ENCODE data around the gene CFDP1.
"Not testable (repeated sequence)": the region's sequence is repeated elsewhere in the genome, so short reads cannot be mapped to it uniquely, and the experiment has no call there.

CFDP1 gene

DNA sequence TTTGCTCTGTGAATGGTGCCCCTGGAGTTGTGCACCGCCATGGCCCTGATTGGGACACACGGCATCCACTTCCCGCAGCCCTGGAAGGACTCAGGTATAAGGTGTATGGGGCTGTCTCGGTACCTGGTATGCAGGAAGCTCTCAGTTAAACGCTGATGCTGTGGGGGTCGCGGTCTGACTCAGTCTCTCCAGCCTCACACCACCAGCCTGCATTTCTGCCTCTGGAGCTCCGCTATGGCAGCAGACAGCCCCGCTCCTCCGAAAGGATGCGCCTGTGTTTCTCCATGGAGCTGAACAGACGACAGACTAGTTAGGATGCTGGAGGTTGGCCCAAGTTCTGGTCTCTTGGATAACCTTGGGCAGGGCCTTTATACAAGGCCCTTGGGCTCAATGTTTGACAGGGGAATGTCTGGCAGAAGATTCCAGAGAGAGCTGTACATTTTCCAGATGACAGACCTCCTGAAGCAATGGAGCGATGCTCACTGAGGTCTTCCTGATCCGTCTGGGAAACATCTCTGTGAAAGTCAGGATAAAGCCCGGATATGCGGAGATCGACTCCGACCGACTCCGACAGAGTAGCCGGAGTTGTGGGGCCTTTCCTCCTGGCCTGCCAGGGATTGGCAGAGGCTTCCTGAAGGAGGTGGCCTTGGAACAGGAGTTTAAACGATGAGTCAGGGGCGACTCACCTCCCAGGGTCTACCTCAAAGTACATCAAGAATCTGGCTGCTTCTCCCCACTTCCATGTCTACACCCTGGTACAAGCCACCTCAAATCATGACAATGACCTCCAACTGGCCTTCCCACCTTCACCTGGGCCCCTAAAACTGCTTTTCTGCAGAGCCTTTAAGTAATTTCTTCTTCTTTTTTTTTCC lies 160.0 kb downstream of the CFDP1 start:
- Histone ChIP-seq H3K4me1 (peaks cover 0 to 9% (median 2%) of the 10 kb centered on the region in 4 donors), H3K36me3 (no peaks in the 10 kb centered on the region), H3K27ac (no peak overlapping the region), H3K9me3 (no peaks in the 10 kb centered on the region), H3K27me3 (no peaks in the 10 kb centered on the region), H3K4me3 (no peak overlapping the region)
- no peak for DNase-seq
- intact Hi-C loops (cut with DNase I; ENCODE audit: low total_unique reads): no loop called here
- TF ChIP-seq, protein P1, sequence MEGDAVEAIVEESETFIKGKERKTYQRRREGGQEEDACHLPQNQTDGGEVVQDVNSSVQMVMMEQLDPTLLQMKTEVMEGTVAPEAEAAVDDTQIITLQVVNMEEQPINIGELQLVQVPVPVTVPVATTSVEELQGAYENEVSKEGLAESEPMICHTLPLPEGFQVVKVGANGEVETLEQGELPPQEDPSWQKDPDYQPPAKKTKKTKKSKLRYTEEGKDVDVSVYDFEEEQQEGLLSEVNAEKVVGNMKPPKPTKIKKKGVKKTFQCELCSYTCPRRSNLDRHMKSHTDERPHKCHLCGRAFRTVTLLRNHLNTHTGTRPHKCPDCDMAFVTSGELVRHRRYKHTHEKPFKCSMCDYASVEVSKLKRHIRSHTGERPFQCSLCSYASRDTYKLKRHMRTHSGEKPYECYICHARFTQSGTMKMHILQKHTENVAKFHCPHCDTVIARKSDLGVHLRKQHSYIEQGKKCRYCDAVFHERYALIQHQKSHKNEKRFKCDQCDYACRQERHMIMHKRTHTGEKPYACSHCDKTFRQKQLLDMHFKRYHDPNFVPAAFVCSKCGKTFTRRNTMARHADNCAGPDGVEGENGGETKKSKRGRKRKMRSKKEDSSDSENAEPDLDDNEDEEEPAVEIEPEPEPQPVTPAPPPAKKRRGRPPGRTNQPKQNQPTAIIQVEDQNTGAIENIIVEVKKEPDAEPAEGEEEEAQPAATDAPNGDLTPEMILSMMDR (IDR thresholded peaks at IDR 0.05): no peak

DNA sequence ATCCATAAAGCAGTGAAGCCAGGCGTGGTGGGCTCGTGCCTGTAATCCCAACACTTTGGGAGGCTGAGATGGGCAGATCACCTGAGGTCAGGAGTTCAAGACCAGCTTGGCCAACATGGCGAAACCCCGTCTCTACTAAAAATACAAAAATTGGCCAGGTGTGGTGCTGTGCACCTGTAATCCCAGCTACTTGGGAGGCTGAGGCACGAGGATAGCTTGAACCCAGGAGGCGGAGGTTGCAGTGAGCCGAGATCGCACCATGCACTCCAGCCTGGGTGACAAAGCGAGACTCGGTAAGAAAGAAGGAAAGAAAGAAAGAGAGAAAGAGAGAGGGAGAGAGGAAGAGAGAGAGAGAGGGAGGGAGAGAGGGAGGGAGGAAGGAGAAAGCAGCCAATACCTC lies 160.7 kb downstream of the CFDP1 start:
- H3K27ac ChIP-seq; intact Hi-C loops (cut with DNase I; ENCODE audit: low total_unique reads); H3K4me3 ChIP-seq; DNase-seq; H3K9me3 ChIP-seq; H3K36me3 ChIP-seq; H3K27me3 ChIP-seq: not testable (repeated sequence)
- peaks cover 0 to 16% (median 6%) of the 10 kb centered on the region in 4 donors for H3K4me1 ChIP-seq

DNA sequence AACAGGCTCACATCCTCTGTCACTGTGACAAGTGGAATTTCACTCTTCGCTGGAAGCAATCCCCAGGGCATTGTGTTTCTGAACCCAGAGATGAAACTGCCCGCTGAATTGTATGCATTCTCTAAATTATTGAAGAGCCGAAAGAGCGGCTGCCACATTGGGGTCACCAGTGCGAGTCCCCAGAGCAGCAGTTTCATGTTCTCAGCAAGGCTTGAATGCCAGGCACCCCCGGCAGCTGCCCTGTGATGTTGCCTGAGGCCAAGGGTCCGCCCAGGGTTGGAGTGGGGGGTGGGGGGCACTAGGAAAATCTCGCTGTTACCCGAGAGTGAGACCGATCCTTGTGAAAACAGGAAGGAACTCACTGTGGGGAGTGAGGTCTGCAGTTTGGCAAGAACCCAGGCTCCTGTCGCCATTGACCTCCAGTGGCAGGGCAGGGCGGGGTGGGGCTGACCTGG lies 161.2 kb downstream of the CFDP1 start:
- no peak overlapping the region for H3K27ac ChIP-seq
- H3K4me3 ChIP-seq: no peak overlapping the region
- no peak for DNase-seq
- intact Hi-C loops (cut with DNase I; ENCODE audit: low total_unique reads): no loop called here
- TF ChIP-seq, protein P1 (IDR thresholded peaks at IDR 0.05): no peak
- H3K9me3 ChIP-seq: no peaks in the 10 kb centered on the region
- H3K27me3 ChIP-seq: no peaks in the 10 kb centered on the region
- H3K4me1 ChIP-seq: peaks cover 0 to 20% (median 9%) of the 10 kb centered on the region in 4 donors
- H3K36me3 ChIP-seq: no peaks in the 10 kb centered on the region

DNA sequence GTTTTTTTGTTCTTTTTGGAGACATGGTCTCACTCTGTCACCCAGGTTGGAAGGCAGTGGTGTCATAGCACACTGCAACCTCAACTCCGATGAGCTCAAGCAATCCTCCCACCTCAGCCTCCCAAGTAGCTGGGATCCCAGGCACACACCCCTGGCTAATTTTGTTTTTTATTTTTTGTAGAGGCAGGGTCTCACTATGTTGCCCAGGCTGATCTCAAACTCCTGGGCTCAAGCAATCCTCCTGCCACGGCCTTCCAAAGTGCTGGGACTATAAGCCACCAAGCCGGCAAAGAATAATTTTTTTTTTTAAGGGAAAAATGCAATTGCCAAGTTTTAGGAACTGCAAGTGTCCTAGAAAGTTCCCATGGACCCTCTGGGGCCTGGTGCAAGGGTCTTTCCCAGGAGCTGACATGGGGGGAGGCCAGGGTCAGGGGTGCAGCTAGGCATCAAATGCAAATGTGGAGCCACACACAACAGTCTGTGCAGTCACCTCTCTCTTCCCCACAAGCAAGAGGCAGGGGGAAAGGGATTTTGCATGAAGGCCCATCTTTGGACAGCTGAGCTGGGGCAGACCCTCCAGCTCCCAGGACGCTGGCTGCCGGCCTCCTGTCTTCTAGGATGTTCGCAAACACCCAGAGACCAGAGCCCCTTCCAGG lies 161.7 kb downstream of the CFDP1 start:
- no peak for DNase-seq
- no peaks in the 10 kb centered on the region for H3K36me3 ChIP-seq
- no peak overlapping the region for H3K27ac ChIP-seq
- no peak overlapping the region for H3K4me3 ChIP-seq
- peaks cover 0 to 26% (median 14%) of the 10 kb centered on the region in 4 donors for H3K4me1 ChIP-seq
- H3K9me3 ChIP-seq: no peaks in the 10 kb centered on the region
- H3K27me3 ChIP-seq: no peaks in the 10 kb centered on the region
- intact Hi-C loops (cut with DNase I; ENCODE audit: low total_unique reads): no loop called here
- TF ChIP-seq, protein P1 (IDR thresholded peaks at IDR 0.05): no peak

DNA sequence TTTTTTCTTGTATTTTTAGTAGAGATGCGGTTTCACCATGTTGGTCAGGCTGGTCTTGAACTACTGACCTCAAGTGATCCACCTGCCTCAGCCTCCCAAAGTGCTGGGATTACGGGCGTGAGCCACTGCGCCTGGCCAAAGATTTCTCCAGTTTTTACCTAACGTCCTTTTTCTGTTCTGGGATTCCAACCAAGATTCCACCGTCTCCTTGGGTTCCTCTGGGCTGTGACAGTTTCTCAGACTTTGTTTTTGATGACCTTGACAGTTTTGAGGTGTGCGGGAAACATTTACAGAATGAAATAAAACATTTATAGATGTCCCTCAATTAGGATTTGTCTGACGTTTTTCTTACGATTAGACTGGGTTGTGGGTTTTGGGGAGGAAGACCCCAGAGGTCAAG lies 163.9 kb downstream of the CFDP1 start:
- H3K27me3 ChIP-seq; H3K27ac ChIP-seq; intact Hi-C loops (cut with DNase I; ENCODE audit: low total_unique reads); H3K9me3 ChIP-seq; DNase-seq; H3K4me3 ChIP-seq; H3K36me3 ChIP-seq: not testable (repeated sequence)
- H3K4me1 ChIP-seq: peaks cover 0 to 37% (median 24%) of the 10 kb centered on the region in 4 donors

DNA sequence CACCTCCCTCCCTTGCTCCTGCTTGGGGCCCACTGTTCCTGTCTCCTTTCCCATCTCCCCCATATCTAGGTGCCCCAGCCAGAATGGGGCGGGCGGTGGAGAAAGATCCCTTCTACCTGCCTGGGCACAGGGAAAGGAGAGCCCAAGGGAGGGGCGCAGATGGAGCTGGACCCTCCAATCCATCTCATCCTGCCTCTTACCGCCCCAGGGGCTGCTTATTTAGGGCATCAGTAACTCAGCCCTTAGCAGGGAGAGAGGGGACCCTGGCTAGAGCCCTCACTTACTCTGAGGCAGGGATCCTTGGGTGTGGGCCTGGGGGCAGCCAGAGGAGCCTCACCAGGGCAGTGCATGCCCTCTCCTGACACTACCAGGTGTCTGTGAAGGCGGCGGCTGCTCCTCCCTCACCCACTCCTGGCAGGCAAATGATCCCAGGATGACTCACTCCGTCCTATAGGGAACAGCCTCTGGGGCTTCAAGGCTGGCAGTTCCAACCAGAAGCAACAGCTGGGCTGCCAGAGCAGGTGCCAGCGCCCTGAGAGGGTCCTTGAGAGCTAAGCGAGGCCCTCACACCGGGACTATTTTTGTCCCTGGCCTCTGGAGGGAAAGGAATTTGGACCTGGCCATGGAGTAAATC lies 165.6 kb downstream of the CFDP1 start:
- H3K27ac ChIP-seq: peak overlapping the region; percentile 39 to 96
- H3K9me3 ChIP-seq: no peaks in the 10 kb centered on the region
- intact Hi-C loops (cut with DNase I; ENCODE audit: low total_unique reads): no loop called here
- no peaks in the 10 kb centered on the region for H3K27me3 ChIP-seq
- no peak overlapping the region for H3K4me3 ChIP-seq
- H3K36me3 ChIP-seq: no peaks in the 10 kb centered on the region
- TF ChIP-seq, protein P1 (IDR thresholded peaks at IDR 0.05): no peak
- peaks cover under 1 to 53% (median 40%) of the 10 kb centered on the region in 4 donors for H3K4me1 ChIP-seq
- peak in 1 of 2 donors; percentile 75 for DNase-seq

All from tibial artery (tissue), 4 donors.